Measurements from ENCODE around the gene KCNK5.

Gene KCNK5

GRCh38 chr6:39206250-39206721, 23.0 kb downstream of the KCNK5 start:
- H3K9ac ChIP-seq (ENCODE audit: low read length in 2 of 2) = no peak overlapping the region
- no peaks in the 10 kb centered on the region for H3K36me3 ChIP-seq (ENCODE audit: control insufficient read depth in 2 of 2, insufficient read depth in 2 of 2, low read length in 2 of 2)
- H3K9me3 ChIP-seq (ENCODE audit: control insufficient read depth in 2 of 2, low read length in 2 of 2) = no peaks in the 10 kb centered on the region
- H3K27me3 ChIP-seq (ENCODE audit: control insufficient read depth in 1 of 2, insufficient read depth in 2 of 2, low read length in 2 of 2) = no peaks in the 10 kb centered on the region
- H3K4me3 ChIP-seq (ENCODE audit: low read length in 2 of 2) = no peak overlapping the region
- H3K4me1 ChIP-seq (ENCODE audit: control insufficient read depth, insufficient read depth, low read length) = peaks cover 6% of the 10 kb centered on the region
- no peak overlapping the region for H3K27ac ChIP-seq (ENCODE audit: low read length)

- Histone ChIP-seq H3K27me3 (ENCODE audit: control insufficient read depth in 1 of 2, insufficient read depth in 2 of 2, low read length in 2 of 2) (peaks cover 0 to 2% of the 10 kb centered on the region in 2 donors), H3K27ac (ENCODE audit: low read length) (no peak overlapping the region), H3K36me3 (ENCODE audit: control insufficient read depth in 2 of 2, insufficient read depth in 2 of 2, low read length in 2 of 2) (no peaks in the 10 kb centered on the region), H3K4me3 (ENCODE audit: low read length in 2 of 2) (no peak overlapping the region), H3K9me3 (ENCODE audit: control insufficient read depth in 2 of 2, low read length in 2 of 2) (no peaks in the 10 kb centered on the region), H3K9ac (ENCODE audit: low read length in 2 of 2) (no peak overlapping the region), H3K4me1 (ENCODE audit: control insufficient read depth, insufficient read depth, low read length) (peaks cover 2% of the 10 kb centered on the region)
Observed at GRCh38 chr6:39204646-39205244, 24.5 kb downstream of the KCNK5 start.

GRCh38 chr6:39204160-39204495, 25.1 kb downstream of the KCNK5 start:
- Histone ChIP-seq H3K27me3 (ENCODE audit: control insufficient read depth in 1 of 2, insufficient read depth in 2 of 2, low read length in 2 of 2) (peaks cover 0 to 2% of the 10 kb centered on the region in 2 donors), H3K4me1 (ENCODE audit: control insufficient read depth, insufficient read depth, low read length) (no peaks in the 10 kb centered on the region), H3K4me3 (ENCODE audit: low read length in 2 of 2) (no peak overlapping the region), H3K36me3 (ENCODE audit: control insufficient read depth in 2 of 2, insufficient read depth in 2 of 2, low read length in 2 of 2) (no peaks in the 10 kb centered on the region), H3K9me3 (ENCODE audit: control insufficient read depth in 2 of 2, low read length in 2 of 2) (no peaks in the 10 kb centered on the region), H3K27ac (ENCODE audit: low read length) (no peak overlapping the region), H3K9ac (ENCODE audit: low read length in 2 of 2) (no peak overlapping the region)

GRCh38 chr6:39203436-39204159, 25.7 kb downstream of the KCNK5 start:
- Histone ChIP-seq H3K9ac (ENCODE audit: low read length in 2 of 2) (no peak overlapping the region), H3K4me1 (ENCODE audit: control insufficient read depth, insufficient read depth, low read length) (no peaks in the 10 kb centered on the region), H3K9me3 (ENCODE audit: control insufficient read depth in 2 of 2, low read length in 2 of 2) (no peaks in the 10 kb centered on the region), H3K27me3 (ENCODE audit: control insufficient read depth in 1 of 2, insufficient read depth in 2 of 2, low read length in 2 of 2) (peaks cover 0 to 2% of the 10 kb centered on the region in 2 donors), H3K36me3 (ENCODE audit: control insufficient read depth in 2 of 2, insufficient read depth in 2 of 2, low read length in 2 of 2) (no peaks in the 10 kb centered on the region), H3K27ac (ENCODE audit: low read length) (no peak overlapping the region), H3K4me3 (ENCODE audit: low read length in 2 of 2) (no peak overlapping the region)

- H3K9ac ChIP-seq (ENCODE audit: low read length in 2 of 2) = no peak overlapping the region
- no peak overlapping the region for H3K4me3 ChIP-seq (ENCODE audit: low read length in 2 of 2)
- no peak overlapping the region for H3K27ac ChIP-seq (ENCODE audit: low read length)
- H3K4me1 ChIP-seq (ENCODE audit: control insufficient read depth, insufficient read depth, low read length) = no peaks in the 10 kb centered on the region
- H3K27me3 ChIP-seq (ENCODE audit: control insufficient read depth in 1 of 2, insufficient read depth in 2 of 2, low read length in 2 of 2) = peaks cover 0 to 2% of the 10 kb centered on the region in 2 donors
- no peaks in the 10 kb centered on the region for H3K9me3 ChIP-seq (ENCODE audit: control insufficient read depth in 2 of 2, low read length in 2 of 2)
- H3K36me3 ChIP-seq (ENCODE audit: control insufficient read depth in 2 of 2, insufficient read depth in 2 of 2, low read length in 2 of 2) = no peaks in the 10 kb centered on the region
Observed at GRCh38 chr6:39202166-39202565, 27.1 kb downstream of the KCNK5 start.

- Histone ChIP-seq H3K9me3 (ENCODE audit: control insufficient read depth in 2 of 2, low read length in 2 of 2) (no peaks in the 10 kb centered on the region), H3K27me3 (ENCODE audit: control insufficient read depth in 1 of 2, insufficient read depth in 2 of 2, low read length in 2 of 2) (peaks cover 0 to 2% of the 10 kb centered on the region in 2 donors), H3K36me3 (ENCODE audit: control insufficient read depth in 2 of 2, insufficient read depth in 2 of 2, low read length in 2 of 2) (no peaks in the 10 kb centered on the region), H3K9ac (ENCODE audit: low read length in 2 of 2) (no peak overlapping the region), H3K4me1 (ENCODE audit: control insufficient read depth, insufficient read depth, low read length) (no peaks in the 10 kb centered on the region), H3K27ac (ENCODE audit: low read length) (no peak overlapping the region), H3K4me3 (ENCODE audit: low read length in 2 of 2) (no peak overlapping the region)
Observed at GRCh38 chr6:39200498-39201020, 28.7 kb downstream of the KCNK5 start.

GRCh38 chr6:39199976-39200375, 29.3 kb downstream of the KCNK5 start:
- H3K4me3 ChIP-seq (ENCODE audit: low read length in 2 of 2) = no peak overlapping the region
- no peak overlapping the region for H3K9ac ChIP-seq (ENCODE audit: low read length in 2 of 2)
- H3K4me1 ChIP-seq (ENCODE audit: control insufficient read depth, insufficient read depth, low read length) = no peaks in the 10 kb centered on the region
- peaks cover 0 to 2% of the 10 kb centered on the region in 2 donors for H3K27me3 ChIP-seq (ENCODE audit: control insufficient read depth in 1 of 2, insufficient read depth in 2 of 2, low read length in 2 of 2)
- H3K27ac ChIP-seq (ENCODE audit: low read length) = no peak overlapping the region
- no peaks in the 10 kb centered on the region for H3K36me3 ChIP-seq (ENCODE audit: control insufficient read depth in 2 of 2, insufficient read depth in 2 of 2, low read length in 2 of 2)
- H3K9me3 ChIP-seq (ENCODE audit: control insufficient read depth in 2 of 2, low read length in 2 of 2) = no peaks in the 10 kb centered on the region

GRCh38 chr6:39199231-39199940, 29.9 kb downstream of the KCNK5 start:
- no peaks in the 10 kb centered on the region for H3K9me3 ChIP-seq (ENCODE audit: control insufficient read depth in 2 of 2, low read length in 2 of 2)
- H3K4me3 ChIP-seq (ENCODE audit: low read length in 2 of 2) = no peak overlapping the region
- H3K27me3 ChIP-seq (ENCODE audit: control insufficient read depth in 1 of 2, insufficient read depth in 2 of 2, low read length in 2 of 2) = peaks cover 0 to 2% of the 10 kb centered on the region in 2 donors
- H3K27ac ChIP-seq (ENCODE audit: low read length) = no peak overlapping the region
- no peaks in the 10 kb centered on the region for H3K4me1 ChIP-seq (ENCODE audit: control insufficient read depth, insufficient read depth, low read length)
- no peak overlapping the region for H3K9ac ChIP-seq (ENCODE audit: low read length in 2 of 2)
- no peaks in the 10 kb centered on the region for H3K36me3 ChIP-seq (ENCODE audit: control insufficient read depth in 2 of 2, insufficient read depth in 2 of 2, low read length in 2 of 2)

GRCh38 chr6:39198528-39198927, 30.7 kb downstream of the KCNK5 start:
- Histone ChIP-seq H3K27me3 (ENCODE audit: control insufficient read depth in 1 of 2, insufficient read depth in 2 of 2, low read length in 2 of 2) (peaks cover 0 to 2% of the 10 kb centered on the region in 2 donors), H3K4me1 (ENCODE audit: control insufficient read depth, insufficient read depth, low read length) (no peaks in the 10 kb centered on the region), H3K9me3 (ENCODE audit: control insufficient read depth in 2 of 2, low read length in 2 of 2) (no peaks in the 10 kb centered on the region), H3K9ac (ENCODE audit: low read length in 2 of 2) (no peak overlapping the region), H3K36me3 (ENCODE audit: control insufficient read depth in 2 of 2, insufficient read depth in 2 of 2, low read length in 2 of 2) (no peaks in the 10 kb centered on the region), H3K27ac (ENCODE audit: low read length) (no peak overlapping the region), H3K4me3 (ENCODE audit: low read length in 2 of 2) (no peak overlapping the region)

GRCh38 chr6:39197922-39198500, 31.3 kb downstream of the KCNK5 start:
- no peaks in the 10 kb centered on the region for H3K9me3 ChIP-seq (ENCODE audit: control insufficient read depth in 2 of 2, low read length in 2 of 2)
- H3K27me3 ChIP-seq (ENCODE audit: control insufficient read depth in 1 of 2, insufficient read depth in 2 of 2, low read length in 2 of 2) = peaks cover 0 to 2% of the 10 kb centered on the region in 2 donors
- no peak overlapping the region for H3K27ac ChIP-seq (ENCODE audit: low read length)
- H3K9ac ChIP-seq (ENCODE audit: low read length in 2 of 2) = no peak overlapping the region
- H3K4me1 ChIP-seq (ENCODE audit: control insufficient read depth, insufficient read depth, low read length) = no peaks in the 10 kb centered on the region
- no peak overlapping the region for H3K4me3 ChIP-seq (ENCODE audit: low read length in 2 of 2)
- no peaks in the 10 kb centered on the region for H3K36me3 ChIP-seq (ENCODE audit: control insufficient read depth in 2 of 2, insufficient read depth in 2 of 2, low read length in 2 of 2)

All from stomach smooth muscle (tissue), 2 donors.